Measurements from ENCODE around the gene PAX9.

PAX9 gene

GRCh38 chr14:36726128-36726527 is 64.5 kb downstream of the PAX9 start:
- no peak for TF ChIP-seq POLR2A (IDR thresholded peaks at IDR 0.05; ENCODE audit: extremely low read depth, insufficient read length)
- no peak for TF ChIP-seq MAX (IDR thresholded peaks at IDR 0.05; ENCODE audit: low read depth, low read length)
- no peak for TF ChIP-seq MYC (IDR thresholded peaks at IDR 0.05; ENCODE audit: low read depth, low read length)
- no peak for TF ChIP-seq CTCF (IDR thresholded peaks at IDR 0.05; ENCODE audit: low read depth, low read length)
- H3K4me3 ChIP-seq (ENCODE audit: low read depth, low read length): no peak overlapping the region
- no peak for DNase-seq (ENCODE audit: low read depth)

All from NB4 (cell line).